Transverse colon (tissue), 4 donors: ENCODE data around the gene MPST. TPM values are rescaled to one million over a fixed set of nuclear protein-coding genes. Genes with fewer than 3 reads are reported as not detected.

Source experiments
- DNase-seq: peaks from one replicate; pipeline ENCODE4 v3.0.0-alpha.2; 2019
- H3K27ac ChIP-seq, 4 donors: fragments of 200-600 bp; sonication (generic); 2 replicates each; pipeline ENCODE4 v1.5.1; 2016 to 2018; ENCODE audit warnings: inconsistent platforms in 4 of 4
- H3K27me3 ChIP-seq: fragments of 200-600 bp; sonication (generic); 2 replicates; pipeline ENCODE4 v1.5.1; 2017; ENCODE audit warnings: inconsistent platforms
- H3K36me3 ChIP-seq, 4 donors: fragments of 200-600 bp; sonication (generic); 2 replicates each; pipeline ENCODE4 v1.5.1; 2017 to 2019; ENCODE audit warnings: inconsistent platforms in 4 of 4
- H3K4me1 ChIP-seq, 4 donors: fragments of 200-600 bp; sonication (generic); 2 replicates each; pipeline ENCODE4 v1.5.1; 2017 to 2020; ENCODE audit warnings: inconsistent platforms in 4 of 4
- H3K4me3 ChIP-seq, 4 donors: fragments of 200-600 bp; sonication (generic); 1 replicate in 1 of 4; 2 replicates in 3 of 4; pipeline versions ENCODE4 v1.5.1 to v1.6.1; 2017 to 2019; ENCODE audit warnings: inconsistent platforms in 4 of 4
- H3K9me3 ChIP-seq, 2 donors: fragments of 200-600 bp; sonication (generic); 2 replicates each; pipeline ENCODE4 v1.5.1; 2017 to 2019; ENCODE audit warnings: inconsistent platforms in 2 of 2
- CTCF ChIP-seq, 5 experiments: fragments of 200-600 bp in 3 of 5; fragments of 450-650 bp in 2 of 5; sonication (generic) in 3 of 5; IDR thresholded peaks; 1 replicate in 2 of 5; 2 replicates in 3 of 5; pipeline ENCODE4 v1.5.1; 2016 to 2017; ENCODE audit warnings: antibody characterized with exemption in 5 of 5, inconsistent platforms in 3 of 5, mild to moderate bottlenecking in 2 of 5, moderate library complexity in 1 of 5
- EP300 ChIP-seq: sonication (generic); formaldehyde crosslinking; IDR thresholded peaks from one replicate; pipeline ENCODE4 v1.6.1; 2017; ENCODE audit warnings: antibody characterized with exemption, low read depth
- POLR2A ChIP-seq: fragments of 450-650 bp; IDR thresholded peaks from one replicate; pipeline ENCODE4 v1.6.1; 2016; ENCODE audit warnings: antibody characterized with exemption, mild to moderate bottlenecking, moderate library complexity
- POLR2AphosphoS5 ChIP-seq, 3 donors: sonication (generic); formaldehyde crosslinking; IDR thresholded peaks; one replicate each; pipeline ENCODE4 v1.6.1; 2016; ENCODE audit warnings: antibody characterized with exemption in 3 of 3
- WGBS, 2 donors: methylation state at CpG; one replicate each; pipeline ENCODE4 v1.1.5; 2018; ENCODE audit warnings: low coverage in 1 of 2; 5-methylcytosine and 5-hydroxymethylcytosine counted together
- in situ Hi-C, 4 donors: fragments of 200-750 bp; cut with MboI; loops; one replicate each; pipeline versions ENCODE4 v1.15.0 to v1.15.1; 2017; ENCODE audit warnings: low sequenced_read_pairs in 3 of 4, low pct_ligation_motif_present in 1 of 4, low pct_unique_long_range_greater_than_20kb in 1 of 4
- intact Hi-C: fragments of 100-400 bp; cut with DNase I; formaldehyde crosslinking; loops from one replicate; pipeline ENCODE4 v1.15.1; 2023; ENCODE audit warnings: low total_unique reads
- total RNA-seq, 4 donors: library from RNA; depleted of rRNA; stranded (reverse); fragments of >200 nt; gene quantifications; one replicate each; pipeline ENCODE4 v1.1.0, GENCODE V29; 2016

The MPST gene
- total RNA-seq, 4 donors from 2014 or later = 407 to 964 (median 541) TPM

- Histone ChIP-seq H3K27ac (peak overlapping the region; percentile 92 to 99 (median 99)), H3K4me3 (no peak overlapping the region), H3K9me3 (no peaks in the 10 kb centered on the region), H3K4me1 (peaks cover 26 to 72% (median 62%) of the 10 kb centered on the region in 4 donors), H3K36me3 (no peaks in the 10 kb centered on the region), H3K27me3 (no peaks in the 10 kb centered on the region)
- WGBS, 2 donors = 0 to 75% methylated on average over 1 to 4 of the region's 4 CpGs
- TF ChIP-seq POLR2A (no peak), CTCF (IDR thresholded peaks at IDR 0.05) (no peak), POLR2AphosphoS5 (IDR thresholded peaks at IDR 0.05) (no peak), EP300 (no peak)
- intact Hi-C loops (no loop called here), in situ Hi-C loops (no loop called here)
- DNase-seq = no peak
Observed at GRCh38 chr22:37014415-37014806, 5.1 kb upstream of the MPST start.

GRCh38 chr22:37014835-37015586, 4.5 kb upstream of the MPST start:
- no peaks in the 10 kb centered on the region for H3K36me3 ChIP-seq
- no peaks in the 10 kb centered on the region for H3K9me3 ChIP-seq
- in situ Hi-C loops (no loop called here), intact Hi-C loops (no loop called here)
- peak overlapping the region; percentile 92 to 99 (median 99) for H3K27ac ChIP-seq
- TF ChIP-seq POLR2AphosphoS5 (IDR thresholded peaks at IDR 0.05) = no peak
- TF ChIP-seq CTCF (IDR thresholded peaks at IDR 0.05) = no peak
- TF ChIP-seq EP300 = no peak
- TF ChIP-seq POLR2A = no peak
- no peaks in the 10 kb centered on the region for H3K27me3 ChIP-seq
- peak overlapping the region in 1 of 4 donors; percentile 20 for H3K4me3 ChIP-seq
- H3K4me1 ChIP-seq = peaks cover 26 to 72% (median 62%) of the 10 kb centered on the region in 4 donors
- DNase-seq = peak; percentile 62
- 53 to 55% methylated on average over 7 to 12 of the region's 12 CpGs for WGBS, 2 donors

DNA sequence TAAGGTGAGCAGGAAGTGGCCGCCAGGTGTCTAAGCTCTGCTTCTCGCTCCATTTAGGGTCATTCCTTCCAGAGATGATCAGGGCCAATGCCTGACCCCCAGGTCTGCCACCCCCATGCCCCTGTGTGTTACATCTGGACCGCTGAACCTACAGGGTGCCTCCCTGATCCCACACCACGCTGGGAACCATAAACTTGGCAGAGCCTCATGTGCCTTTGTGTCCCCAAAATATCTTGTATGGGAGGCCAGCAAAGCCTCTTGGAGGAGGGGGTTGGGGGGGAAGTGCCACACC, 4.0 kb upstream of the MPST start:
- peaks cover 28 to 75% (median 67%) of the 10 kb centered on the region in 4 donors for H3K4me1 ChIP-seq
- intact Hi-C loops = no loop called here

More for the DNA sequence above, 4.0 kb upstream of the MPST start:
- Histone ChIP-seq H3K4me3 (peak overlapping the region in 1 of 4 donors; percentile 20), H3K36me3 (no peaks in the 10 kb centered on the region), H3K27me3 (no peaks in the 10 kb centered on the region), H3K9me3 (no peaks in the 10 kb centered on the region), H3K27ac (peak overlapping the region; percentile 92 to 99 (median 99))
- in situ Hi-C loops = no loop called here
- 65 to 100% methylated on average over 1 to 4 of the region's 4 CpGs for WGBS, 2 donors
- TF ChIP-seq POLR2A (no peak), CTCF (IDR thresholded peaks at IDR 0.05) (peak in 2 of 5 experiments; percentile 33 to 62)
- peak; percentile 45 for DNase-seq
